Upper lobe of left lung (tissue), 6 donors: ENCODE results near the gene TNS1. TPM values are rescaled to one million over a fixed set of nuclear protein-coding genes. Genes with fewer than 3 reads are reported as not detected.

Source experiments
- ATAC-seq, 2 donors: fragments of 200-7000 bp; cut with Tn5 transposase; one replicate each; pipeline ENCODE4 v1.9.1; 2022; ENCODE audit warnings: mild to moderate bottlenecking in 2 of 2, moderate library complexity in 2 of 2; ENCODE audit not compliant: low FRiP score in 2 of 2
- DNase-seq, 2 donors: peaks; one replicate each; pipeline ENCODE4 v3.0.0-alpha.2; 2019 to 2020
- H3K27ac ChIP-seq, 4 donors: fragments of 200-600 bp; sonication (generic); one replicate each; pipeline ENCODE4 v1.5.1; 2016 to 2019
- H3K27me3 ChIP-seq, 4 donors: fragments of 200-600 bp; sonication (generic); one replicate each; pipeline ENCODE4 v1.5.1; 2017 to 2019
- H3K36me3 ChIP-seq, 4 donors: fragments of 200-600 bp; sonication (generic); one replicate each; pipeline ENCODE4 v1.5.1; 2016 to 2019
- H3K4me1 ChIP-seq, 4 donors: fragments of 200-600 bp; sonication (generic); one replicate each; pipeline ENCODE4 v1.5.1; 2018 to 2019
- H3K4me3 ChIP-seq, 4 donors: fragments of 200-600 bp; sonication (generic); one replicate each; pipeline ENCODE4 v1.5.1; 2017 to 2019; ENCODE audit warnings: mild to moderate bottlenecking in 2 of 4, moderate library complexity in 1 of 4
- H3K9me3 ChIP-seq, 4 donors: fragments of 200-600 bp; sonication (generic); one replicate each; pipeline ENCODE4 v1.5.1; 2018 to 2019
- EP300 ChIP-seq, 4 donors: sonication (generic); formaldehyde crosslinking; IDR thresholded peaks; one replicate each; pipeline ENCODE4 v1.5.1; 2017; ENCODE audit warnings: antibody characterized with exemption in 4 of 4, control low read depth in 2 of 4
- POLR2A ChIP-seq, 4 donors: fragments of 450-650 bp; IDR thresholded peaks; one replicate each; pipeline ENCODE4 v1.5.1; 2016 to 2017; ENCODE audit warnings: antibody characterized with exemption in 4 of 4, mild to moderate bottlenecking in 2 of 4
- POLR2AphosphoS5 ChIP-seq, 2 donors: sonication (generic); formaldehyde crosslinking; IDR thresholded peaks; one replicate each; pipeline ENCODE4 v1.5.1; 2017; ENCODE audit warnings: antibody characterized with exemption in 2 of 2
- WGBS, 2 donors: methylation state at CpG; one replicate each; pipeline ENCODE4 v1.1.5; 2017 to 2018; 5-methylcytosine and 5-hydroxymethylcytosine counted together
- total RNA-seq, 6 donors: library from RNA; depleted of rRNA in 4 of 6; stranded (reverse); fragments of >200 nt in 4 of 6; gene quantifications; one replicate each; pipeline versions ENCODE4 v1.1.0 to v1.2.1, GENCODE V29; 2016 to 2021
- TF ChIP-seq, protein P1 (sequence below), 6 experiments: fragments of 450-650 bp in 4 of 6; fragments of 200-600 bp in 2 of 6; sonication (generic) in 2 of 6; IDR thresholded peaks; one replicate each; pipeline ENCODE4 v1.5.1; 2016 to 2019; ENCODE audit warnings: antibody characterized with exemption in 6 of 6
- donor health status: DM: no; HTN: no; CAD: no; lungs with moderate emphysema.
- donor health status: DM: no; HTN: yes; CAD: no; lungs with severe emphysema.

Gene TNS1
- total RNA-seq, 6 donors from 2014 or later: 325 to 1,095 (median 550) TPM

DNA sequence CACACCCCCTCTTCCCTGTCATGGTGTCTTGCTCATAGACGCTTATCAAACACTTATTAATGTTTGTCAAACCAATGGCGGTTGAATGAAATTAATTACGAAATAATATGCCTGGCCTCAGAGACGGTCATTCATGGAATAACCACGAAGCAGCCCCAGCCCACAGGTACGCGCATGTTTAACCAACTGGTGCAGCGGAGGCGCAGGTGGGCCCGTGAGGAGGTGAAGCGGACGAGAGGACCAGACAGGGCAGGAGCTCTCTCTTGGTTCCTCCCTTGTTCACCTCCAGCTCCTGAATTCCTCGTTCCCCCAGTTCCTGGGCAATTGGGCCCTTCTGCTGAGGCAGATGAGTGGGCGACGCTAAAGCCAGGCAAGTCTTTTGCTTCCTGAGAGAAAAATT is 169.8 kb downstream of the TNS1 start:
- H3K9me3 ChIP-seq: no peaks in the 10 kb centered on the region
- peak overlapping the region in 3 of 4 donors; percentile 59 to 62 (median 60) for H3K27ac ChIP-seq
- H3K36me3 ChIP-seq: peaks cover 30 to 83% (median 67%) of the 10 kb centered on the region in 4 donors
- no peaks in the 10 kb centered on the region for H3K27me3 ChIP-seq
- no peak overlapping the region for H3K4me3 ChIP-seq
- ATAC-seq (no peak), DNase-seq (peak in 1 of 2 donors; percentile 69)
- TF ChIP-seq POLR2AphosphoS5 (IDR thresholded peaks at IDR 0.05) (no peak), POLR2A (IDR thresholded peaks at IDR 0.05) (no peak), EP300 (IDR thresholded peaks at IDR 0.05) (no peak)
- TF ChIP-seq, protein P1, sequence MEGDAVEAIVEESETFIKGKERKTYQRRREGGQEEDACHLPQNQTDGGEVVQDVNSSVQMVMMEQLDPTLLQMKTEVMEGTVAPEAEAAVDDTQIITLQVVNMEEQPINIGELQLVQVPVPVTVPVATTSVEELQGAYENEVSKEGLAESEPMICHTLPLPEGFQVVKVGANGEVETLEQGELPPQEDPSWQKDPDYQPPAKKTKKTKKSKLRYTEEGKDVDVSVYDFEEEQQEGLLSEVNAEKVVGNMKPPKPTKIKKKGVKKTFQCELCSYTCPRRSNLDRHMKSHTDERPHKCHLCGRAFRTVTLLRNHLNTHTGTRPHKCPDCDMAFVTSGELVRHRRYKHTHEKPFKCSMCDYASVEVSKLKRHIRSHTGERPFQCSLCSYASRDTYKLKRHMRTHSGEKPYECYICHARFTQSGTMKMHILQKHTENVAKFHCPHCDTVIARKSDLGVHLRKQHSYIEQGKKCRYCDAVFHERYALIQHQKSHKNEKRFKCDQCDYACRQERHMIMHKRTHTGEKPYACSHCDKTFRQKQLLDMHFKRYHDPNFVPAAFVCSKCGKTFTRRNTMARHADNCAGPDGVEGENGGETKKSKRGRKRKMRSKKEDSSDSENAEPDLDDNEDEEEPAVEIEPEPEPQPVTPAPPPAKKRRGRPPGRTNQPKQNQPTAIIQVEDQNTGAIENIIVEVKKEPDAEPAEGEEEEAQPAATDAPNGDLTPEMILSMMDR (IDR thresholded peaks at IDR 0.05): no peak
- WGBS, 2 donors: 82 to 83% methylated on average over 15 of the region's 15 CpGs
- peaks cover 34 to 54% (median 39%) of the 10 kb centered on the region in 4 donors for H3K4me1 ChIP-seq

DNA sequence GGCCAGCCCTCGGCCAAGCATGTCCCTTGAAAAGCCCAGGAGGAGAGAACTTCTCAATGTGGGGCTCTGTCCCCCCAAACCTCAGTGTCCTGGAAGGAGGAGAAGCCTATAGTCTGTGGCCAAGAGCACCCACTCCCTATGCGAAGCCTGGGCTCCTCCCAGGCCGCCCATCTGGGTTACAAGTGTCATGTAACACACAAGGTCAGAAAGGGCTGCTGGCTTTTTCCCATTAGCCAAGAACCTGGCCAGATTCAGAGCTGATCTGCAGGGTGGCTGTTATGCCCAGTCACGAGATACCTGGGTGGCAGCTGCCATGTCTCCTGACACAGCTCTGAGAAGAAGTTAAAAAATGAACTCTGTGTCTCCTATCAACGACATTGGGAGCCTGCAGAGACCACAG is 170.7 kb downstream of the TNS1 start:
- WGBS, 2 donors: 89 to 92% methylated on average over 3 to 5 of the region's 5 CpGs
- DNase-seq (no peak), ATAC-seq (no peak)
- H3K27me3 ChIP-seq: no peaks in the 10 kb centered on the region
- H3K36me3 ChIP-seq: peaks cover 30 to 83% (median 67%) of the 10 kb centered on the region in 4 donors
- H3K27ac ChIP-seq: peak overlapping the region; percentile 10 to 62 (median 60)
- H3K9me3 ChIP-seq: no peaks in the 10 kb centered on the region
- TF ChIP-seq POLR2A (IDR thresholded peaks at IDR 0.05): no peak
- no peak for TF ChIP-seq EP300 (IDR thresholded peaks at IDR 0.05)
- no peak for TF ChIP-seq POLR2AphosphoS5 (IDR thresholded peaks at IDR 0.05)
- TF ChIP-seq, protein P1 (IDR thresholded peaks at IDR 0.05): no peak
- peaks cover 34 to 54% (median 39%) of the 10 kb centered on the region in 4 donors for H3K4me1 ChIP-seq
- H3K4me3 ChIP-seq: no peak overlapping the region

DNA sequence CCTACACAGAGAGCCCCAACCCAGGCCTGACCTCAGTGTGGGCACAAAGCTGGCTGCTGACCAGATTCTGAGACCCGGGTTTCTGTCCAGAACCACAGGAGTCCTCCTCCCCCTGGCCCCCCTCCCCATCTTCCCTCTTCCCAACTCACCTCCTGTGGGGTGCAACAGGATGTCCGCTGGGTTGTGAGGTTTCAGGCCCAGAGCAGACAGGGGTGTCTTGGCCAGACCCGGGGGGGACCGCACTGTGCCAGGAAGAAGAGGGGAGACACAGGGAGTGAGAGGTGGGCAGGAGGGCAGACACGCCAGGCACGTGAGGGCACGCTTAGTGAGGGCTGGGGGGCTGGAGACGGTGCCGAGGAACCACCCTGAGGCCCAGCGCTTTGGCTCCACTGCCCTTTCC is 171.5 kb downstream of the TNS1 start:
- Histone ChIP-seq H3K4me1 (peaks cover 33 to 54% (median 41%) of the 10 kb centered on the region in 4 donors), H3K4me3 (no peak overlapping the region), H3K36me3 (peaks cover 30 to 87% (median 67%) of the 10 kb centered on the region in 4 donors), H3K9me3 (no peaks in the 10 kb centered on the region), H3K27ac (peak overlapping the region in 1 of 4 donors; percentile 34), H3K27me3 (no peaks in the 10 kb centered on the region)
- DNase-seq: no peak
- no peak for ATAC-seq
- no peak for TF ChIP-seq POLR2AphosphoS5 (IDR thresholded peaks at IDR 0.05)
- TF ChIP-seq EP300 (IDR thresholded peaks at IDR 0.05): no peak
- TF ChIP-seq, protein P1 (IDR thresholded peaks at IDR 0.05): no peak
- no peak for TF ChIP-seq POLR2A (IDR thresholded peaks at IDR 0.05)
- 76 to 78% methylated on average over 8 to 10 of the region's 10 CpGs for WGBS, 2 donors

DNA sequence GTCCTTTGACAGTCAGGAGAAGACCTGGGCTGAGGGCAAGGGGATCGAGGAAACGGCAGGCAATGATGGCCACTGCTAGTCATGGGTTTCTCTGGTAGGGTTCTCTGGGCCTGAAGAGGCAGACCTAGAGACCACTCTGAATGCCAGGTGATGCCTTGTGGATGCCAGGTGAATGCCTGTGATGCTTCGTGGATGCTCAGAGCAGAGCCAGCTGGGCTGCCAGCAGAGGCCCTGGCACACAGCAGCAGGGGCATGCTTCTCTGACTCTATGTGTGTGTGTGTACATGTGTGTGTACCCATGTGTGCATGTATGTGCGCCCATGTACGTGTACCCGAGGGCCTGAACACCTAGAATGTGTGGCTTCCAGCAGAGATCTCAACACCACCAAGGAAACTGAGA is 172.0 kb downstream of the TNS1 start:
- ATAC-seq: no peak
- TF ChIP-seq EP300 (IDR thresholded peaks at IDR 0.05) (no peak), POLR2A (IDR thresholded peaks at IDR 0.05) (no peak), POLR2AphosphoS5 (IDR thresholded peaks at IDR 0.05) (no peak)
- TF ChIP-seq, protein P1 (IDR thresholded peaks at IDR 0.05): no peak
- H3K9me3 ChIP-seq: no peaks in the 10 kb centered on the region
- 63 to 92% methylated on average over 4 to 6 of the region's 6 CpGs for WGBS, 2 donors
- no peak for DNase-seq
- H3K27ac ChIP-seq: peak overlapping the region in 2 of 4 donors; percentile 21 to 22
- no peak overlapping the region for H3K4me3 ChIP-seq
- H3K36me3 ChIP-seq: peaks cover 30 to 87% (median 63%) of the 10 kb centered on the region in 4 donors
- no peaks in the 10 kb centered on the region for H3K27me3 ChIP-seq
- H3K4me1 ChIP-seq: peaks cover 36 to 53% (median 42%) of the 10 kb centered on the region in 4 donors

DNA sequence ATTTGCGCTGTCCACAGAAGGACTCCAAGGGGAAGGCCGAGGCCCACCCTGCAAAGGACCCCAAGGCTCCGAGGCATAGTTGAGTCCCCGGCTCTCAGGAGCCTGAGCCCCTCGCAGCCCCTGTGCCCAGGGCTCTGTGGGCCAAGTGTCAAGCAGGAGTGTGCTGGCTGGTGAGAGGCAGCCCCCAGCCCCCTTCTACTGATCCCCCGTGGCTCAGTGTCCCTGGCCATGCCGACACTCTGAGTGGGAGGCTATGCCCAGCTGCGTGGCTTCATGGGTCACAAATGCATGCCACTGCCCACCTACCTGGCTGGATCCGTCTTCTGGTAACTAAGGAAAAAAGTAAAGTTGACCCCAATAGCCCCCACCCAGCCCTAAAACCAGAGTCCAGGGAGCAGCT is 172.7 kb downstream of the TNS1 start:
- ATAC-seq: no peak
- no peak for DNase-seq
- peaks cover 30 to 87% (median 57%) of the 10 kb centered on the region in 4 donors for H3K36me3 ChIP-seq
- no peak overlapping the region for H3K4me3 ChIP-seq
- WGBS, 2 donors: 85 to 86% methylated on average over 5 to 9 of the region's 9 CpGs
- H3K27ac ChIP-seq: peak overlapping the region; percentile 2 to 22 (median 18)
- no peak for TF ChIP-seq POLR2A (IDR thresholded peaks at IDR 0.05)
- TF ChIP-seq POLR2AphosphoS5 (IDR thresholded peaks at IDR 0.05): no peak
- TF ChIP-seq, protein P1 (IDR thresholded peaks at IDR 0.05): no peak
- TF ChIP-seq EP300 (IDR thresholded peaks at IDR 0.05): no peak
- no peaks in the 10 kb centered on the region for H3K9me3 ChIP-seq
- H3K4me1 ChIP-seq: peaks cover 36 to 57% (median 44%) of the 10 kb centered on the region in 4 donors
- no peaks in the 10 kb centered on the region for H3K27me3 ChIP-seq
